Brain microvascular endothelial cell (primary cell): Measurements from ENCODE around the gene HSPA1L.

Source experiments
- DNase-seq: peaks from one replicate; pipeline ENCODE4 v3.0.0-alpha.2; 2020
- H3K27ac ChIP-seq: fragments of 250-450 bp; sonication (Bioruptor Pico); 2 replicates; pipeline ENCODE4 v1.5.1; 2020; ENCODE audit warnings: mild to moderate bottlenecking, moderate library complexity
- H3K27me3 ChIP-seq: fragments of 250-450 bp; sonication (Bioruptor Pico); replicated peaks from 2 replicates; pipeline ENCODE4 v1.5.1; 2020; ENCODE audit warnings: mild to moderate bottlenecking
- H3K36me3 ChIP-seq: fragments of 250-450 bp; sonication (Bioruptor Pico); replicated peaks from 2 replicates; pipeline ENCODE4 v1.5.1; 2020; ENCODE audit warnings: mild to moderate bottlenecking
- H3K4me3 ChIP-seq: 2 replicates; pipeline ENCODE4 v1.5.1; 2011; ENCODE audit warnings: low read depth, mild to moderate bottlenecking, control low read depth, low read length, moderate library complexity
- CTCF ChIP-seq: IDR thresholded peaks from 2 replicates; pipeline ENCODE4 v1.5.1; 2011; ENCODE audit warnings: low read depth, mild to moderate bottlenecking, moderate library complexity, low read length, control low read depth, inconsistent platforms; ENCODE audit errors: missing control alignments
- in situ Hi-C: cut with HindIII; loops from 2 replicates; pipeline ENCODE4 v1.10.0; 2017; ENCODE audit warnings: low sequenced_read_pairs, low pct_ligation_motif_present

Gene HSPA1L

GRCh38 chr6:31837369-31838113 is 22.5 kb upstream of the HSPA1L start:
- peak overlapping the region; percentile 23 for H3K27ac ChIP-seq
- peaks cover 46% of the 10 kb centered on the region for H3K36me3 ChIP-seq
- no peak for TF ChIP-seq CTCF
- no peak for DNase-seq
- in situ Hi-C loops: no loop called here
- H3K27me3 ChIP-seq: no peaks in the 10 kb centered on the region
- H3K4me3 ChIP-seq: peak overlapping the region; percentile 95

GRCh38 chr6:31836474-31837368 is 21.6 kb upstream of the HSPA1L start:
- Histone ChIP-seq H3K27ac (peak overlapping the region; percentile 23), H3K27me3 (no peaks in the 10 kb centered on the region), H3K36me3 (peaks cover 46% of the 10 kb centered on the region), H3K4me3 (peak overlapping the region; percentile 95)
- DNase-seq: no peak
- in situ Hi-C loops: no loop called here
- peak; percentile 7 for TF ChIP-seq CTCF

GRCh38 chr6:31836047-31836473 is 21.0 kb upstream of the HSPA1L start:
- H3K4me3 ChIP-seq: peak overlapping the region; percentile 95
- H3K27ac ChIP-seq: peak overlapping the region; percentile 23
- peaks cover 45% of the 10 kb centered on the region for H3K36me3 ChIP-seq
- no peaks in the 10 kb centered on the region for H3K27me3 ChIP-seq
- in situ Hi-C loops: no loop called here
- no peak for DNase-seq
- TF ChIP-seq CTCF: no peak

GRCh38 chr6:31834367-31835250 is 19.5 kb upstream of the HSPA1L start:
- H3K4me3 ChIP-seq: peak overlapping the region; percentile 95
- peaks cover 31% of the 10 kb centered on the region for H3K36me3 ChIP-seq
- in situ Hi-C loops: no loop called here
- no peaks in the 10 kb centered on the region for H3K27me3 ChIP-seq
- TF ChIP-seq CTCF: no peak
- DNase-seq: peak; percentile 73
- peak overlapping the region; percentile 98 for H3K27ac ChIP-seq

- no peak for DNase-seq
- Histone ChIP-seq H3K36me3 (peaks cover under 1% of the 10 kb centered on the region), H3K4me3 (no peak overlapping the region), H3K27ac (no peak overlapping the region), H3K27me3 (no peaks in the 10 kb centered on the region)
- TF ChIP-seq CTCF: no peak
- in situ Hi-C loops: no loop called here
Observed at GRCh38 chr6:31831350-31832215, 16.5 kb upstream of the HSPA1L start.
